ENCODE measurements around the gene DISP3. TPM values are rescaled to one million over a fixed set of nuclear protein-coding genes. Genes with fewer than 3 reads are reported as not detected.

The DISP3 gene
- total RNA-seq, 3 donors from 2014 or later (not counting 1 experiment from before 2014, with no cell fraction given), result 0.24 to 0.68 (median 0.60) TPM

GRCh38 chr1:11443961-11444658, 34.8 kb upstream of the DISP3 start:
- ATAC-seq (no peak), DNase-seq (no peak)
- intact Hi-C loops (cut with micrococcal nuclease), result no loop called here
- H3K4me3 Mint-ChIP-seq, result no peak overlapping the region
- no peaks in the 10 kb centered on the region for H3K36me3 Mint-ChIP-seq
- peak overlapping the region in 1 of 2 donors; percentile 10 for H3K27ac Mint-ChIP-seq
- H3K27me3 Mint-ChIP-seq (ENCODE audit: low read depth in 2 of 2), result peaks cover 11 to 22% of the 10 kb centered on the region in 2 donors
- H3K4me3 ChIP-seq (ENCODE audit: low read length), result no peak overlapping the region
- 63% methylated on average over 8 of the region's 8 CpGs for WGBS (ENCODE audit: insufficient coverage)
- TF ChIP-seq CTCF (IDR thresholded peaks at IDR 0.05), result no peak
- no peaks in the 10 kb centered on the region for H3K36me3 ChIP-seq (ENCODE audit: control insufficient read depth, insufficient read depth, low read length)
- no peaks in the 10 kb centered on the region for H3K9me3 ChIP-seq (ENCODE audit: control insufficient read depth, insufficient read depth, low read length)
- H3K27me3 ChIP-seq (ENCODE audit: control insufficient read depth, insufficient read depth, low read length), result no peaks in the 10 kb centered on the region
- H3K4me1 ChIP-seq (ENCODE audit: control insufficient read depth, insufficient read depth, low read length), result no peaks in the 10 kb centered on the region
- no peak overlapping the region for H3K27ac ChIP-seq (ENCODE audit: low read length)
- H3K4me1 Mint-ChIP-seq, result no peaks in the 10 kb centered on the region
- H3K9me3 Mint-ChIP-seq, result no peaks in the 10 kb centered on the region

DNA sequence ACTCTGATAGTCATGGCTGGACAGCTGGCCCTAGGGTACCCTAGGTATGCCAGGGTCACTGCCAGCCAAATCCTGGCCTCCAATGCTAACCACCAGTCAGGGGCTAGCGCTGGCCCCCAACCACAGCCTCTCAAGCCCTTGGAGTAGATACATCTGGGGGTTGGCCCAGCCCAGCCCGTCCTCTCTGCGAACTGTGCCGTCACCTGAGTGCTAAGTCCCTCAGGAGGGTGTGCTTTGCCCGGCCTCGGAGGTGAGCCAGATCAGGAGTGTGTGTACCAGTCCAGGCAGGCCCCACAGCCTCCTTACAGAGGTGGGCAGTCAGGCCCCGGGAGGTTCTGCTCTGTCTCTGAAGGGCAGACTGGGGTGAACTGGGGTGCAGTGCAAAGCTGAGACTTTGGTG, 34.0 kb upstream of the DISP3 start:
- Mint-ChIP-seq H3K36me3 (no peaks in the 10 kb centered on the region), H3K9me3 (no peaks in the 10 kb centered on the region), H3K4me3 (no peak overlapping the region), H3K27me3 (ENCODE audit: low read depth in 2 of 2) (peaks cover 11 to 20% of the 10 kb centered on the region in 2 donors), H3K4me1 (no peaks in the 10 kb centered on the region), H3K27ac (peak overlapping the region in 1 of 2 donors; percentile 10)
- DNase-seq (no peak), ATAC-seq (no peak)
- Histone ChIP-seq H3K4me3 (ENCODE audit: low read length) (no peak overlapping the region), H3K36me3 (ENCODE audit: control insufficient read depth, insufficient read depth, low read length) (no peaks in the 10 kb centered on the region), H3K9me3 (ENCODE audit: control insufficient read depth, insufficient read depth, low read length) (no peaks in the 10 kb centered on the region), H3K27ac (ENCODE audit: low read length) (no peak overlapping the region), H3K27me3 (ENCODE audit: control insufficient read depth, insufficient read depth, low read length) (no peaks in the 10 kb centered on the region), H3K4me1 (ENCODE audit: control insufficient read depth, insufficient read depth, low read length) (no peaks in the 10 kb centered on the region)
- no peak for TF ChIP-seq CTCF (IDR thresholded peaks at IDR 0.05)
- WGBS (ENCODE audit: insufficient coverage), result 80% methylated on average over 7 of the region's 7 CpGs
- intact Hi-C loops (cut with micrococcal nuclease), result no loop called here

GRCh38 chr1:11447903-11448302, 31.1 kb upstream of the DISP3 start:
- DNase-seq (no peak), ATAC-seq (no peak)
- no peaks in the 10 kb centered on the region for H3K36me3 ChIP-seq (ENCODE audit: control insufficient read depth, insufficient read depth, low read length)
- no peaks in the 10 kb centered on the region for H3K36me3 Mint-ChIP-seq
- WGBS (ENCODE audit: insufficient coverage), result 66% methylated on average over 10 of the region's 10 CpGs
- H3K4me1 ChIP-seq (ENCODE audit: control insufficient read depth, insufficient read depth, low read length), result no peaks in the 10 kb centered on the region
- no peak overlapping the region for H3K27ac Mint-ChIP-seq
- H3K27me3 ChIP-seq (ENCODE audit: control insufficient read depth, insufficient read depth, low read length), result no peaks in the 10 kb centered on the region
- H3K4me1 Mint-ChIP-seq, result no peaks in the 10 kb centered on the region
- peaks cover 0 to 13% of the 10 kb centered on the region in 2 donors for H3K27me3 Mint-ChIP-seq (ENCODE audit: low read depth in 2 of 2)
- no peak overlapping the region for H3K4me3 Mint-ChIP-seq
- no peak overlapping the region for H3K27ac ChIP-seq (ENCODE audit: low read length)
- H3K4me3 ChIP-seq (ENCODE audit: low read length), result no peak overlapping the region
- intact Hi-C loops (cut with micrococcal nuclease), result no loop called here
- H3K9me3 ChIP-seq (ENCODE audit: control insufficient read depth, insufficient read depth, low read length), result no peaks in the 10 kb centered on the region
- no peaks in the 10 kb centered on the region for H3K9me3 Mint-ChIP-seq
- no peak for TF ChIP-seq CTCF (IDR thresholded peaks at IDR 0.05)

All from natural killer cell (primary cell).